WTC11 (cell line): Measurements from ENCODE around the gene COPS9. TPM values are rescaled to one million over a fixed set of nuclear protein-coding genes. Genes with fewer than 3 reads are reported as not detected.

ENCODE experiments used
- ATAC-seq: fragments of 200-7000 bp; cut with Tn5 transposase; 2 replicates; pipeline ENCODE4 v1.10.0; 2021; ENCODE audit warnings: mild to moderate bottlenecking, moderate library complexity
- CTCF ChIA-PET: fragments of 300-600 bp; sonication (Branson Sonifier 250); formaldehyde crosslinking; loops from one replicate; lab custom pipeline; 2021; ENCODE audit warnings: antibody characterized with exemption; lab: Charles Lee
- POLR2A ChIA-PET: fragments of 350-600 bp; sonication (Branson Sonifier 250); formaldehyde crosslinking; loops from one replicate; lab custom pipeline; 2021; ENCODE audit warnings: antibody characterized with exemption; lab: Charles Lee
- DNase-seq: peaks from one replicate; pipeline ENCODE4 v3.0.0; 2021; ENCODE audit warnings: low spot score
- H3K27ac Mint-ChIP-seq: 2 replicates; pipeline ENCODE4 v1.8.0; 2021; ENCODE audit warnings: mixed read lengths
- H3K27me3 Mint-ChIP-seq: 2 replicates; pipeline ENCODE4 v1.8.0; 2021; ENCODE audit warnings: low read depth, mild to moderate bottlenecking, moderate library complexity, mixed read lengths
- H3K36me3 Mint-ChIP-seq: 2 replicates; pipeline ENCODE4 v1.8.0; 2021; ENCODE audit warnings: mixed read lengths
- H3K4me1 Mint-ChIP-seq: 2 replicates; pipeline ENCODE4 v1.8.0; 2022; ENCODE audit warnings: mixed read lengths
- H3K4me3 Mint-ChIP-seq: 2 replicates; pipeline ENCODE4 v1.8.0; 2021; ENCODE audit warnings: mild to moderate bottlenecking, moderate library complexity, mixed read lengths
- H3K9me3 Mint-ChIP-seq: 2 replicates; pipeline ENCODE4 v1.8.0; 2021; ENCODE audit warnings: mixed read lengths
- ATF1 ChIP-seq: sonication (generic); formaldehyde crosslinking; IDR thresholded peaks from 2 replicates; pipeline ENCODE4 v1.8.1; 2023; ENCODE audit warnings: mild to moderate bottlenecking, moderate library complexity, missing genetic modification reagents
- E2F1 ChIP-seq: sonication (generic); formaldehyde crosslinking; IDR thresholded peaks from 2 replicates; pipeline ENCODE4 v1.8.0; 2022; ENCODE audit warnings: mild to moderate bottlenecking, missing genetic modification reagents
- E2F4 ChIP-seq: sonication (generic); formaldehyde crosslinking; IDR thresholded peaks from 2 replicates; pipeline ENCODE4 v1.8.1; 2022; ENCODE audit warnings: low read depth, mild to moderate bottlenecking, moderate library complexity, missing genetic modification reagents, borderline replicate concordance
- FOXP4 ChIP-seq: sonication (generic); formaldehyde crosslinking; IDR thresholded peaks from 2 replicates; pipeline ENCODE4 v1.8.0; 2022; ENCODE audit warnings: mild to moderate bottlenecking, missing genetic modification reagents
- HMGXB4 ChIP-seq: sonication (generic); formaldehyde crosslinking; IDR thresholded peaks from 2 replicates; pipeline ENCODE4 v1.8.1; 2023; ENCODE audit warnings: mild to moderate bottlenecking, moderate library complexity, missing genetic modification reagents
- NFE2L1 ChIP-seq: sonication (generic); formaldehyde crosslinking; IDR thresholded peaks from 2 replicates; pipeline ENCODE4 v1.8.1; 2023; ENCODE audit warnings: missing genetic modification reagents
- SMAD3 ChIP-seq: sonication (generic); formaldehyde crosslinking; IDR thresholded peaks from 2 replicates; pipeline ENCODE4 v1.8.0; 2022; ENCODE audit warnings: missing genetic modification reagents, mild to moderate bottlenecking, borderline replicate concordance
- SP1 ChIP-seq: sonication (generic); formaldehyde crosslinking; conservative IDR thresholded peaks from 2 replicates; pipeline ENCODE4 v1.8.1; 2022; ENCODE audit warnings: missing genetic modification reagents
- USF2 ChIP-seq: sonication (generic); formaldehyde crosslinking; IDR thresholded peaks from 2 replicates; pipeline ENCODE4 v1.8.1; 2023; ENCODE audit warnings: mild to moderate bottlenecking, missing genetic modification reagents, moderate library complexity
- ZNF121 ChIP-seq: sonication (generic); formaldehyde crosslinking; IDR thresholded peaks from 2 replicates; pipeline ENCODE4 v1.8.0; 2023; ENCODE audit warnings: missing genetic modification reagents
- ZNF219 ChIP-seq: sonication (generic); formaldehyde crosslinking; IDR thresholded peaks from 2 replicates; pipeline ENCODE4 v1.8.0; 2023; ENCODE audit warnings: missing genetic modification reagents, mild to moderate bottlenecking, borderline replicate concordance
- ZNF423 ChIP-seq: fragments of 250-450 bp; sonication (Bioruptor Pico); IDR thresholded peaks from 2 replicates; pipeline ENCODE4 v2.1.2; 2022; ENCODE audit warnings: mild to moderate bottlenecking, moderate library complexity
- ZNF671 ChIP-seq: fragments of 250-450 bp; sonication (Bioruptor Pico); IDR thresholded peaks from 2 replicates; pipeline ENCODE4 v1.8.0; 2021; ENCODE audit warnings: mild to moderate bottlenecking
- total RNA-seq: library from RNA; stranded (reverse); gene quantifications from 3 replicates; pipeline ENCODE4 v1.2.3, GENCODE V29; 2021
- TF ChIP-seq, protein P1 (sequence below): fragments of 250-450 bp; sonication (Bioruptor Pico); IDR thresholded peaks from 2 replicates; pipeline ENCODE4 v1.8.0; 2021; ENCODE audit warnings: mild to moderate bottlenecking
- TF ChIP-seq, protein P2 (sequence below): fragments of 250-450 bp; sonication (Bioruptor Pico); IDR thresholded peaks from 2 replicates; pipeline ENCODE4 v2.1.2; 2022; ENCODE audit warnings: mild to moderate bottlenecking, moderate library complexity
- TF ChIP-seq, protein P3 (sequence below): sonication (generic); formaldehyde crosslinking; IDR thresholded peaks from 2 replicates; pipeline ENCODE4 v1.8.1; 2023; ENCODE audit warnings: mild to moderate bottlenecking, missing genetic modification reagents
- TF ChIP-seq, protein P4 (sequence below): sonication (generic); formaldehyde crosslinking; IDR thresholded peaks from 2 replicates; pipeline ENCODE4 v1.8.1; 2022; ENCODE audit warnings: low read depth, missing genetic modification reagents, borderline replicate concordance
- TF ChIP-seq, protein P5 (sequence below): fragments of 250-450 bp; sonication (Bioruptor Pico); IDR thresholded peaks from 2 replicates; pipeline ENCODE4 v1.9.0; 2021; ENCODE audit warnings: moderate library complexity, mild to moderate bottlenecking, inconsistent platforms, borderline replicate concordance

The COPS9 gene
- total RNA-seq, 1 experiment from 2014 or later: 142 TPM

DNA sequence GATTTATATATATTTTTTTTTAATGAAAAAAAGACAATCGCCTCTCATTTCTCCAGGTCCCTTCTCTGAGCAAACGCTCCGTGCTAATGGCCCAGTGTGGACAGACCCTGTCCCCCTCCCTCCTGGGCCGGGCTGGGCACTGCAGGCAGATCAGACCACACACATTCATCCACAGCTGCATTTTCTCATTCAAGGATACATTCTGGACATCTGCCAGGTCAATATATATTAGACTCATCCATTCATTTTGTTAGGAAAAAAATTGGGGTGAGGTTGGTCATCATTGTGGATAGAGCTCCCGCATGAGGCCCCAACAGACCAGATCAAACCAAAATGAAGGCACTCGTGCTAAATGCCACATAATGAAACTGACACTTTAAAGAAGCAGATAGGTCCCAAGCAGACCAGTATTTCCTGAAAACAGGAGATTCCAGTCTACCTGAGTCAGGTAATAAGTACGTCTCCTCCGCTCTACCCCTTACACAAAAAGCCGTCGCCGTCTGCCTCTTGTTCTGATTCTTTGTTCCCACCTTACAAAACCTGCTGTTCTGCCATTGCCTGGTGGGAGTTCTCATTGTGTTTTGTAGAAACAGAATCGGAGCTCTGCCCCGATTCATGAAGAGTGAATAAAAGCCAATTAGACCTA lies 19.8 kb upstream of the COPS9 start:
- H3K4me1 Mint-ChIP-seq: 0 out of 2 replicates have a peak, but pooled peaks cover 3% of the 10 kb centered on the region
- ChIA-PET CTCF (no interaction called here), POLR2A (interaction anchor here (0.5 kb wide), 1 partner anchor 113 kb away, joined by 3 read pairs; no protein-coding TSS in a partner anchor)
- no peak overlapping the region for H3K4me3 Mint-ChIP-seq
- H3K36me3 Mint-ChIP-seq: no peaks in the 10 kb centered on the region
- no peak overlapping the region for H3K27ac Mint-ChIP-seq
- TF ChIP-seq HMGXB4: no peak
- TF ChIP-seq, protein P1, sequence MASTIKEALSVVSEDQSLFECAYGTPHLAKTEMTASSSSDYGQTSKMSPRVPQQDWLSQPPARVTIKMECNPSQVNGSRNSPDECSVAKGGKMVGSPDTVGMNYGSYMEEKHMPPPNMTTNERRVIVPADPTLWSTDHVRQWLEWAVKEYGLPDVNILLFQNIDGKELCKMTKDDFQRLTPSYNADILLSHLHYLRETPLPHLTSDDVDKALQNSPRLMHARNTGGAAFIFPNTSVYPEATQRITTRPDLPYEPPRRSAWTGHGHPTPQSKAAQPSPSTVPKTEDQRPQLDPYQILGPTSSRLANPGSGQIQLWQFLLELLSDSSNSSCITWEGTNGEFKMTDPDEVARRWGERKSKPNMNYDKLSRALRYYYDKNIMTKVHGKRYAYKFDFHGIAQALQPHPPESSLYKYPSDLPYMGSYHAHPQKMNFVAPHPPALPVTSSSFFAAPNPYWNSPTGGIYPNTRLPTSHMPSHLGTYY (CRISPR knock-in tag): no peak
- TF ChIP-seq, protein P2, sequence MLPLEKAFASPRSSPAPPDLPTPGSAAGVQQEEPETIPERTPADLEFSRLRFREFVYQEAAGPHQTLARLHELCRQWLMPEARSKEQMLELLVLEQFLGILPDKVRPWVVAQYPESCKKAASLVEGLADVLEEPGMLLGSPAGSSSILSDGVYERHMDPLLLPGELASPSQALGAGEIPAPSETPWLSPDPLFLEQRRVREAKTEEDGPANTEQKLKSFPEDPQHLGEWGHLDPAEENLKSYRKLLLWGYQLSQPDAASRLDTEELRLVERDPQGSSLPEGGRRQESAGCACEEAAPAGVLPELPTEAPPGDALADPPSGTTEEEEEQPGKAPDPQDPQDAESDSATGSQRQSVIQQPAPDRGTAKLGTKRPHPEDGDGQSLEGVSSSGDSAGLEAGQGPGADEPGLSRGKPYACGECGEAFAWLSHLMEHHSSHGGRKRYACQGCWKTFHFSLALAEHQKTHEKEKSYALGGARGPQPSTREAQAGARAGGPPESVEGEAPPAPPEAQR: no peak
- no peak for TF ChIP-seq USF2
- no peak for TF ChIP-seq FOXP4 (CRISPR knock-in tag)
- TF ChIP-seq, protein P3, sequence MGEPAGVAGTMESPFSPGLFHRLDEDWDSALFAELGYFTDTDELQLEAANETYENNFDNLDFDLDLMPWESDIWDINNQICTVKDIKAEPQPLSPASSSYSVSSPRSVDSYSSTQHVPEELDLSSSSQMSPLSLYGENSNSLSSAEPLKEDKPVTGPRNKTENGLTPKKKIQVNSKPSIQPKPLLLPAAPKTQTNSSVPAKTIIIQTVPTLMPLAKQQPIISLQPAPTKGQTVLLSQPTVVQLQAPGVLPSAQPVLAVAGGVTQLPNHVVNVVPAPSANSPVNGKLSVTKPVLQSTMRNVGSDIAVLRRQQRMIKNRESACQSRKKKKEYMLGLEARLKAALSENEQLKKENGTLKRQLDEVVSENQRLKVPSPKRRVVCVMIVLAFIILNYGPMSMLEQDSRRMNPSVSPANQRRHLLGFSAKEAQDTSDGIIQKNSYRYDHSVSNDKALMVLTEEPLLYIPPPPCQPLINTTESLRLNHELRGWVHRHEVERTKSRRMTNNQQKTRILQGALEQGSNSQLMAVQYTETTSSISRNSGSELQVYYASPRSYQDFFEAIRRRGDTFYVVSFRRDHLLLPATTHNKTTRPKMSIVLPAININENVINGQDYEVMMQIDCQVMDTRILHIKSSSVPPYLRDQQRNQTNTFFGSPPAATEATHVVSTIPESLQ (CRISPR knock-in tag): no peak
- TF ChIP-seq, protein P4, sequence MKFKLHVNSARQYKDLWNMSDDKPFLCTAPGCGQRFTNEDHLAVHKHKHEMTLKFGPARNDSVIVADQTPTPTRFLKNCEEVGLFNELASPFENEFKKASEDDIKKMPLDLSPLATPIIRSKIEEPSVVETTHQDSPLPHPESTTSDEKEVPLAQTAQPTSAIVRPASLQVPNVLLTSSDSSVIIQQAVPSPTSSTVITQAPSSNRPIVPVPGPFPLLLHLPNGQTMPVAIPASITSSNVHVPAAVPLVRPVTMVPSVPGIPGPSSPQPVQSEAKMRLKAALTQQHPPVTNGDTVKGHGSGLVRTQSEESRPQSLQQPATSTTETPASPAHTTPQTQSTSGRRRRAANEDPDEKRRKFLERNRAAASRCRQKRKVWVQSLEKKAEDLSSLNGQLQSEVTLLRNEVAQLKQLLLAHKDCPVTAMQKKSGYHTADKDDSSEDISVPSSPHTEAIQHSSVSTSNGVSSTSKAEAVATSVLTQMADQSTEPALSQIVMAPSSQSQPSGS (CRISPR knock-in tag): no peak
- H3K9me3 Mint-ChIP-seq: no peaks in the 10 kb centered on the region
- no peak for DNase-seq
- no peak for ATAC-seq
- H3K27me3 Mint-ChIP-seq: no peaks in the 10 kb centered on the region

- ChIA-PET POLR2A (no interaction called here), CTCF (interaction anchor here (1.1 kb wide), 1 partner anchor 11 kb away, joined by 3 read pairs; no protein-coding TSS in a partner anchor)
- H3K27ac Mint-ChIP-seq: no peak overlapping the region
- ATAC-seq (no peak), DNase-seq (no peak)
- H3K36me3 Mint-ChIP-seq: no peaks in the 10 kb centered on the region
- no peaks in the 10 kb centered on the region for H3K27me3 Mint-ChIP-seq
- H3K9me3 Mint-ChIP-seq: no peaks in the 10 kb centered on the region
- H3K4me1 Mint-ChIP-seq: 0 out of 2 replicates have a peak, but pooled peaks cover 3% of the 10 kb centered on the region
- H3K4me3 Mint-ChIP-seq: no peak overlapping the region
- TF ChIP-seq SP1 (CRISPR knock-in tag): no peak
- TF ChIP-seq, protein P5, sequence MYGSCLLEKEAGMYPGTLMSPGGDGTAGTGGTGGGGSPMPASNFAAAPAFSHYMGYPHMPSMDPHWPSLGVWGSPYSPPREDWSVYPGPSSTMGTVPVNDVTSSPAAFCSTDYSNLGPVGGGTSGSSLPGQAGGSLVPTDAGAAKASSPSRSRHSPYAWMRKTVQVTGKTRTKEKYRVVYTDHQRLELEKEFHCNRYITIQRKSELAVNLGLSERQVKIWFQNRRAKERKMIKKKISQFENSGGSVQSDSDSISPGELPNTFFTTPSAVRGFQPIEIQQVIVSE (CRISPR knock-in tag): no peak
- no peak for TF ChIP-seq E2F1 (CRISPR knock-in tag)
- no peak for TF ChIP-seq ZNF423 (CRISPR knock-in tag)
- no peak for TF ChIP-seq E2F4 (CRISPR knock-in tag)
- TF ChIP-seq ATF1 (CRISPR knock-in tag): no peak
- TF ChIP-seq ZNF121: no peak
- no peak for TF ChIP-seq SMAD3
- TF ChIP-seq ZNF219: no peak
- no peak for TF ChIP-seq NFE2L1
- TF ChIP-seq ZNF671 (CRISPR knock-in tag): no peak
Observed at GRCh38 chr2:240155048-240155744, 19.1 kb upstream of the COPS9 start.
